OCI-LY3 (cell line): ENCODE data around the gene MIDN.

Experiments
- H2AFZ ChIP-seq: fragments of 200-600, 300-600 bp; shearing (Covaris generic); 2 replicates; pipeline ENCODE4 v1.6.0; 2014; ENCODE audit warnings: antibody characterized with exemption, low read depth, low read length
- H3K27ac ChIP-seq: fragments of 200-600, 300-600 bp; sonication (generic); 2 replicates; pipeline ENCODE4 v1.5.1; 2014; ENCODE audit warnings: mild to moderate bottlenecking, low read length, moderate library complexity, mixed read lengths
- H3K27me3 ChIP-seq: fragments of 200-600, 300-600 bp; sonication (generic); 2 replicates; pipeline ENCODE4 v1.6.1; 2014; ENCODE audit warnings: low read depth, low read length, mixed read lengths
- H3K36me3 ChIP-seq: fragments of 200-600, 300-600 bp; sonication (generic); replicated peaks from 2 replicates; pipeline ENCODE3; 2014; ENCODE audit warnings: low read depth, low read length, mixed read lengths
- H3K4me1 ChIP-seq: fragments of 300-600, 200-600 bp; sonication (generic); 2 replicates; pipeline ENCODE4 v1.6.1; 2014; ENCODE audit warnings: low read length, mixed read lengths
- H3K4me2 ChIP-seq: fragments of 200-600, 300-600 bp; sonication (generic); 2 replicates; pipeline ENCODE4 v1.6.1; 2014; ENCODE audit warnings: low read length, mixed read lengths
- H3K4me3 ChIP-seq: fragments of 300-600, 200-600 bp; sonication (generic); 2 replicates; pipeline ENCODE4 v1.5.1; 2014; ENCODE audit warnings: antibody characterized with exemption, mild to moderate bottlenecking, low read length, moderate library complexity
- H3K79me2 ChIP-seq: fragments of 300-600, 200-600 bp; shearing (Covaris generic); 2 replicates; pipeline ENCODE4 v1.6.1; 2014; ENCODE audit warnings: mild to moderate bottlenecking, low read length, mixed read lengths
- H3K9ac ChIP-seq: fragments of 300-600, 200-600 bp; shearing (Covaris generic); 2 replicates; pipeline ENCODE4 v1.6.0; 2014; ENCODE audit warnings: mild to moderate bottlenecking, low read length, moderate library complexity
- H3K9me3 ChIP-seq: fragments of 200-600, 300-600 bp; shearing (Covaris generic); 2 replicates; pipeline ENCODE4 v1.6.1; 2014; ENCODE audit warnings: low read length, mixed read lengths; ENCODE audit not compliant: insufficient read depth
- H4K20me1 ChIP-seq: fragments of 200-600, 300-600 bp; sonication (generic); 2 replicates; pipeline ENCODE4 v1.6.1; 2016; ENCODE audit warnings: low read length, mixed read lengths; ENCODE audit not compliant: insufficient read depth
- CTCF ChIP-seq: fragments of 200-600, 300-600 bp; sonication (generic); IDR thresholded peaks from 2 replicates; pipeline ENCODE4 v1.5.1; 2014; ENCODE audit warnings: antibody characterized with exemption, low read length, low read depth
- EZH2phosphoT487 ChIP-seq: fragments of 200-600 bp; shearing (Covaris generic); IDR thresholded peaks from 2 replicates; pipeline ENCODE4 v1.6.1; 2018; ENCODE audit warnings: antibody characterized with exemption, mixed run types, low read depth

Gene MIDN

GRCh38 chr19:1251330-1252220 lies 3.2 kb downstream of the MIDN start:
- H4K20me1 ChIP-seq, result peaks cover 11% of the 10 kb centered on the region; the same call in 1 of the 2 replicates
- peak overlapping the region; percentile 98 for H3K9ac ChIP-seq
- H3K4me1 ChIP-seq, result peaks cover 27% of the 10 kb centered on the region
- H3K27me3 ChIP-seq, result no peaks in the 10 kb centered on the region
- no peaks in the 10 kb centered on the region for H3K9me3 ChIP-seq
- peaks cover 44% of the 10 kb centered on the region for H3K36me3 ChIP-seq
- H2AFZ ChIP-seq, result no peak overlapping the region
- peak overlapping the region; percentile 100 for H3K4me2 ChIP-seq
- H3K79me2 ChIP-seq, result peaks cover 61% of the 10 kb centered on the region
- TF ChIP-seq CTCF, result no peak
- no peak for TF ChIP-seq EZH2phosphoT487
- peak overlapping the region; percentile 92 for H3K27ac ChIP-seq
- H3K4me3 ChIP-seq, result peak overlapping the region; percentile 88

GRCh38 chr19:1252221-1252820 lies 3.9 kb downstream of the MIDN start:
- Histone ChIP-seq H2AFZ (no peak overlapping the region), H3K9me3 (no peaks in the 10 kb centered on the region), H3K4me2 (peak overlapping the region; percentile 100), H3K79me2 (peaks cover 61% of the 10 kb centered on the region), H3K27me3 (no peaks in the 10 kb centered on the region), H3K36me3 (peaks cover 49% of the 10 kb centered on the region), H3K4me1 (peaks cover 27% of the 10 kb centered on the region), H4K20me1 (peaks cover 11% of the 10 kb centered on the region; the same call in 1 of the 2 replicates), H3K27ac (peak overlapping the region; percentile 92), H3K4me3 (peak overlapping the region; percentile 88), H3K9ac (peak overlapping the region; percentile 98)
- no peak for TF ChIP-seq CTCF
- TF ChIP-seq EZH2phosphoT487, result no peak

GRCh38 chr19:1252821-1253513 lies 4.6 kb downstream of the MIDN start:
- Histone ChIP-seq H3K4me3 (peak overlapping the region; percentile 88), H3K27ac (peak overlapping the region; percentile 92), H2AFZ (no peak overlapping the region), H3K79me2 (peaks cover 61% of the 10 kb centered on the region), H3K27me3 (no peaks in the 10 kb centered on the region), H3K4me2 (peak overlapping the region; percentile 100), H4K20me1 (peaks cover 11% of the 10 kb centered on the region; the same call in 1 of the 2 replicates), H3K9ac (peak overlapping the region; percentile 98), H3K9me3 (no peaks in the 10 kb centered on the region), H3K4me1 (peaks cover 25% of the 10 kb centered on the region), H3K36me3 (peaks cover 55% of the 10 kb centered on the region)
- TF ChIP-seq EZH2phosphoT487 (no peak), CTCF (no peak)
